ENCODE data around the gene PIH1D1.

Gene PIH1D1

GRCh38 chr19:49419173-49419572 lies 32.4 kb downstream of the PIH1D1 start:
- no peak for DNase-seq (ENCODE audit: low spot score)

DNA sequence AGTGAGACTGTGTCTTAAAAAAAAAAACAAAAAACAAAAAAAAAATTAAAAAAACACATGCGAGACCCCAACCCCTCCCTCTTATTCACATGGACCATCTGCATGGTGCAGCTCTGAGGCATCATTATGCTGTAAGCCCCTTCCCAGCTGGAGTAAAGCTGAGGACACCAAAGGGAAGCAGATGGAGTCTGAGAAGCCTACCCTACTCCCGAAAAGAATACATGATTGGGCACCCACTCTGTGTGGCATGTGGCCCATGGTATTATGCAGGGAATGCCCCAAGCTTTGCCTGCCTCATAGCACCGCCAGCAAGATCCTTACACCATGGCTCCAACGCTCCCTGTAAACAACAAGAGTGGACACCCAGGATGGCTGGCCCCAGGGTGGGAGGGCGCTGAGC lies 33.1 kb downstream of the PIH1D1 start:
- no peak for DNase-seq (ENCODE audit: low spot score)

DNA sequence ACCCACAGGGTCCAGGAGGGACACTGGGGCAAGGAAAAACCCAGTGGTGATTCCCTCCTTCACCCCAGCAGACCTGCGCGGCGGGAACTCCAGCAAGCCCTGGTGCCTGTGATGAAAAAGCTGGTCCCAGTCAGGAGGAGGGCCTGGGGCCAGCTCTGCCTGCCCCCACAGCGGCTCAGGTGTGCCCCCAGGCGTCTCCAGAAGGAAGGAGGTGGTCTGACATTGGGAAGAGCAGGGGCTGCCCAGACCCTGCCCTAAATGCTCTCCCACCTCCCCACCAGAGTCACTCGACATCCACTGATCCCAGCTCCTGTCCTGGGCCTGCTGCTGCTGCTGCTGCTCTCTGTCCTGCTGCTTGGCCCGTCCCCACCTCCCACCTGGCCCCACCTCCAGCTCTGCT lies 34.5 kb downstream of the PIH1D1 start:
- DNase-seq (ENCODE audit: low spot score) = no peak

DNA sequence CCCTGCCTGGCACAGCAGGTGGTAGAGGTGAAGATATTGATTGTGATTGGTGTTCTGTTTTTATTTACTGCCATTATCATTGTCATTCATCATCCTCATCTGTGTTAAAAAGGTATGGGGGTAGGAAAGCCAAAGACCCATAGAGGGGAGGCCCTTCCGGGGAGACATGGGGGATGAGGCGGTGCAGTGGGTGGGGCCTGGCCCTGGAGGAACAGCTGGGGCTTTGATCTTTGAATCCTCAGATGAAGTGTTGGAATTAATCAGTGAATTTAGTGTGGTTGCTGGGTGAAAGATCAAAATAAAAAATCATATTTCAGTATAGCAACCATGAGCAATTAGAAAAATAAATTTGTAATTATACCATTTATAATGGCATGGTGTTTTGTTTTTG lies 35.8 kb downstream of the PIH1D1 start:
- no peak for DNase-seq (ENCODE audit: low spot score)

DNA sequence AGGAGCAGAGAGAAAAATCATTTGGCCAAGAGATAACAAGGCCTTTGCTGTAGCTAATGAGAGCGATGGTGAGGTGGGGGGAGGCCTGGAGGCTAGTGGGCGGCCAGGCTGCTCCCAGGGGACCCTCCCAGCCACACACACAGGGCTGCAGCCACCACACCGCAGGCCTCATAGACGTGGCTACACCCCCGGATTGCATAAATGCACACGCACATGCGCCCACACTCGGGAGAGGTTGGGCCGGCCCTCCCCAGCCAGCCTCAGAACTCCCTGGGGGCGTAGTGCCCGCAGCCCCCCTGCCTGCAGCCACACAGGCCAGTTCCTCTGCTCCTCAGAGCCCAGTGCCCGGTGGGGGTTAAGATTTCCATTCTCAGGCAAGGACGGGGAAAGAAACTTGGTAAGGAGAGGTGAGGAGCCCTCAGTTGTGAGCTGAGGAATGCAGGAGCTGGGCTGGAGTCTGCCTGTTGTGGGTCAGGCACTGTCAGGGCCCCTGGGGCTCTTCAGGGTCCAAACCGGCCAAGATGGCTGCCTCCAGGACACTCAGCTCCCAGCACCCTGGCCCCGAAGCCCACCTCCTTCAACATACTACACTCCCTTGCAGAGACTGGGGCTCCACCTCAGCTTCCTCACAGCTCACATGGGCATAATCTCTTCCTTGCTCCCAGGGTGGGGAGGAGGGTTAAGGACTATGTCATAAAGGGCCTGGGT lies 36.4 kb downstream of the PIH1D1 start:
- no peak for DNase-seq (ENCODE audit: low spot score)

GRCh38 chr19:49414256-49414655 lies 37.4 kb downstream of the PIH1D1 start:
- no peak for DNase-seq (ENCODE audit: low spot score)

DNA sequence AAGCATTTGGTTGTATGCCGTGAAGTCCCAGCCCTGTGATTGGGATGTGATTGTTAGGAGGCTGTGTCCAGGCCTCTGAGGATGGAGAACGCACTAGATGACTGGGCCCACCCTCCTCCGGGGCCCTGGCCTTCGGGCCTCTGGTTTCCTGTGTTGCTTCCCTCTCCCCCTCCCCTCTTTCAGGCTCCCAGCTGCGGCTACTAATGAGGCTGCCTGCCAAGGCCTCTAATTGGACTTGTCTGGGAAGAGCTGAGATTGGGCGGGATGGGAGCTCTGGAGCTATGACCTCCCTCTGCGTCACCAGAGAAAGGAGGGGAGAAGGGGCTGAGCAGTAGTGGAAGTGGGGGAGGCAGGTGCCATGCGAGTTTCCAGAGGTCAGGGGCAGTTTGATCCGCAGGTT lies 38.3 kb downstream of the PIH1D1 start:
- no peak for DNase-seq (ENCODE audit: low spot score)

DNA sequence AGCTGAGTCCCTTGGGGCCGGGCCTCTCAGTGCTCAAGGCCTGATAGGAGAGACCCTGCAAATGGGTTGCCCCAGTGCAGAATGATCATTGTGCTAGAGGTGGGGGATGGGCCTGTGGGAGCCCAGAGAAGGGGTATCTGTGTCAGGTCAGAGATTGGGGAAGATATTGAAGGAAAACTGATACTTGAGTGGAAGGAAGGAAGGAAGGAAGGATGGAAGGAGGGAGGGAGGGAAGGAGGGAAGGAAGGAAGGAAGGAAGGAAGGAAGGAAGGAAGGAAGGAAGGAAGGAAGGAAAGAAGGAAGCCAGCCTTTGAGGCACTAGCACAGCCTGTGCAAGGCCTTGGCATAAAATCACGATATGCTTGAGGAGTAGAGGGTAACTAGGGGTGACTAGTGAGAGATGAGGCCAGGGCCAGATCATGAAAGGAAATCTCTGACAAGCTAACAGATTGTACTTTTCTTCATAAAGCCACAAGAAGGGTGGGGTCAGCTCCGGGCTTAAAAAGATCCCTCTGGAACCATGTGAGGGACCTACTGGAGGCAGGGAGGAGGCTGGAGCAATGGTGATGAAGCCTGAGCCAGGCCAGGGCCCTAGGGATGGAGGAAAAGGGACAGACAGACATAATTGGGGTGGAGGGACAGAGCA lies 39.8 kb downstream of the PIH1D1 start:
- DNase-seq (ENCODE audit: low spot score) = no peak

GRCh38 chr19:49409441-49410029 lies 42.1 kb downstream of the PIH1D1 start:
- no peak for DNase-seq (ENCODE audit: low spot score)

DNA sequence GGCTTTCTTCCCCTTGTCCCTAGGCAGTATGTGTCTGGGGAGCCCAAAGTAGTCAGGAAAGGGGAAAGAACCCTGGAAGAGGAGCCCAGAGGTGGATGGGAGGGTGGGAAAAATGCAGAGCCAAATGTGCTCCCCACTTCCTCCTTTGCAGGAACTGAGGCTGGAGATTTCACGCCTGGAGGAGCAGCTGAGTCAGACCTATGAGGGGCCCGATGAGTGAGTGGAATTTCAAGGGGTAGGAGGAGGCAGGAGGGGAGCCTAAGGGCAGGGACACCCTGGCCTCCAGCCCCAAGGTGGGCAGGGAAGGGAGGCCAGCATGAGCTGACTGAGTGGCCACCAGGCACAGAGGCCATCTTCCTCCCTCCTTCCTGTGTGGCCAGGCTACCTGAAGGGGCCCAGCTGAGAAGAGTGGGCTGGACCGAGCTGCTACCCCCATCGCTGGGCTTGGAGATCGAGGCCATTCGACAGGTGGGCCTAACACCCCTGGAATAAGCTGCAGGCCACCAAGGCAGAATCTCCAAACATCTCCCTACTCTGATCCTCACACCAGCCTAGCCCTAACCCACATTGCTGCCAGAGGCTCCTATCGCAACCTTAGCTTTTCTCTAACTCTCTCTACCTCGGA lies 42.7 kb downstream of the PIH1D1 start:
- DNase-seq (ENCODE audit: low spot score) = no peak

- no peak for DNase-seq (ENCODE audit: low spot score)
Observed at GRCh38 chr19:49407482-49408015, 44.1 kb downstream of the PIH1D1 start.

GRCh38 chr19:49407079-49407478 lies 44.5 kb downstream of the PIH1D1 start:
- DNase-seq (ENCODE audit: low spot score) = no peak

GRCh38 chr19:49403404-49404187 lies 48.0 kb downstream of the PIH1D1 start:
- no peak for DNase-seq (ENCODE audit: low spot score)

GRCh38 chr19:49400029-49400428 lies 51.6 kb downstream of the PIH1D1 start:
- DNase-seq (ENCODE audit: low spot score) = no peak

GRCh38 chr19:49398931-49399330 lies 52.7 kb downstream of the PIH1D1 start:
- no peak for DNase-seq (ENCODE audit: low spot score)

GRCh38 chr19:49398001-49398615 lies 53.5 kb downstream of the PIH1D1 start:
- DNase-seq (ENCODE audit: low spot score) = no peak

DNA sequence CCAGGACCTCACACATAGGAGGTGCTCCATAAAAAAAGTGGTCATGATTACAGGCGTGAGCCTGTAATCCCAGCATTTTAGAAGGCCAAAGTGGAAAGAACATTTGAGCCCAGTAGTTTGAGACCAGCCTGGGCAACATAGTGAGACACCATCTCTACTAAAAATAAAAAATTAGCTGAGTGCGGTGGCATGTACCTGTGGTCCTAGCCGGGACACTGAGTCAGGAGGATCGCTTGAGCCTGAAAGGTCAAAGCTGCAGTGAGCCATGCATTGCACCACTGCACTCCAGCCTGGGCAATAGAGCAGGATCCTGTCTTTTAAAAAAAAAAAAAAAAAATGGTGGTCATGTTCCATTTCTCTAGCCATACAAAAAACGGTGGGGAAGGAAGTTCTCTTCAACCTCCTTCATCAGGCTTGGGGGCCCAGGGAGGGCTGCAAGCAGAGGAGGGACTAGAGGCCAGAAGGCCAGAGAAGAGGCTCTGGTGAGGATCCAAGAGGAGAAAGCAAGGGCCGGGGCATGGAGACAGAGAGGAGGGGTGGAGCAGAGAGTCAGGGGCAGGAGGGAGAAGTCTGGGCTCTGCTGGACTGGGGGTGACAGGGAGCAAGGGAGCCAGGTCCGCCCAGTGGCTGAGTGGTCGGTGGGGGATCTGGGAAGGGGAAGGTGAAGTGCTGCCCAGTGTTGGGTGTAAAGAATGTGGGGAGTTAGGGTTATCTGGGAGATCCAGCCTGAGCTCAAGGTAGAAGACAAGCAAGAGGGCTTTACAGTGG lies 54.7 kb downstream of the PIH1D1 start:
- DNase-seq (ENCODE audit: low spot score) = no peak

Data from left forelimb (tissue), 1 donor.